ENCODE data around the gene MAVS. TPM values are rescaled to one million over a fixed set of nuclear protein-coding genes. Genes with fewer than 3 reads are reported as not detected.
"Not testable (repeated sequence)": the region's sequence is repeated elsewhere in the genome, so short reads cannot be mapped to it uniquely, and the experiment has no call there.

Gene MAVS
- total RNA-seq, 1 donor from 2014 or later: 21.4 TPM

DNA sequence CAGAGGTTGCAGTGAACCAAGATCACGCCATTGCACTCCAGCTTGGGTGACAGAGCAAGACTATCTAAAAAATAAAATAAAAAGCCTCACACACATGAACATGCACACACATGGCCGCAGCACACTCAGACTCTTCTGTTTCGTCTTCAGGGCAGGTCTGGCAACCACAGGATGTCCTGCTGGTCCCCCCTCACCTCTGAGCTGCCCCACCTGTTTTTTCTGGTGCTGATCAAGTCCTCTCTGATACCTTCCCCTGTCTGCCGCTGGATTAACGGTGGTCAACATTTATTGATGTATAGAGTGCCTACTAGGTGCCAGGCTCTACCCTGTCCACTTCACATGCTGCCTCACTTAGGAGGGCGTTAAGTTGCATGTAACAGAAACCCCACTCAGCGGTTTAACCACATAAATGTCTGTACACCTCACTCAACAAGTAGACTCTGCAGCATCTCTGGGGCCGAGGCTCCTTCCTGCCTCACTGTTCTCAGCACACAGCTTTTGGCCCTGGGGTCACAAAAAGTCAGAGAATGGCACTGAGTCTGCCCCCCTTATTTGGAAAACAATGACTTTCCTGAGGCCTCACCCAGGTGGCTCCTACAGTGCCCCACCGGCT lies 30.8 kb upstream of the MAVS start:
- no peak for DNase-seq

DNA sequence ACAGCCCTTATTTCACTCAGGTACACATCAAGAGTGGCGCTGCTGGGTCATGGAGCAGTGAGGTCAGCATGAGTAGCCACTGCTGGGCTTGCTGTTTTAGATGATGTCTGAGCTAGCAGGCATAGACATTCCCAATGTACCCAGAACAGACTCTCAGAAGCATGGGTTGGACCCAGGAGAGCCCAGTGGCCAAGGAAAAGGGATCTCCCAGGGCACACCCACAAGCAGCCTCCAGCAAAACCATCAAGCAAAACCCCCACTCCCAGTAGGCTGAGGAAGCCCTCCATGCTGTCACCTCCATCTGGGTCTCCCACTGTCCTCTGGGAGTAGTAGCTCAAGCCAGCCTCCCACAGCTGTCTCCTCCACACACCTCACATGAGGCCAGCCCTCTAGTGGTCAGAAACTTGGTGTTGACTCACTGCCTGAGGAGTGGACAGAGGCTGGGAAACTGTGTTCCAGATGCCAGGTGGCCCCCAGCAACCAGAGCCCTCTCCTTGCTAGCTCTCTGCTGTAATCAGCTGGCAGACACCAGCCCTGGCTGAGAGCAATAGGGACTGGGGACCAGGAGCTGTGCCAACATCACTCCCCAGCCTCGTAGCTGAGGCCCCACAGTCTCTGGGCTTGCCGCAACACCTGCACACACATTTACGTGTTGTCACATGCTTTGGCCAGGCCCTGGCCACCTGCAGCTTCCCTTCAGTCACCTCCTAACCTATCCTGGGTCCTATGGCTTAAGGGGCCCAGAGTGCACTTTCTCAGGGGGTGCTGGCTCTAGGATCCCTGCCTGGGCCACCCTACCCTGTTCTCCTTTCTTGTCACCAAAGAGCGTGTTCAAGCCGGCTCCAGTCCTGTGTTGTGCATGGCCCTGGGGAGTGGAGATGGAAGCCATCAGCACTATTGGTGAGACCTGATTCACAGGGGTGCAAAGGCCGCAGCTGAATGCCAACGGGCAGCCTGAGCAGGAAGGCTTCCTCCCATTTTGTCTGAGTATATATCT lies 28.2 kb upstream of the MAVS start:
- peak; percentile 91 for DNase-seq

DNA sequence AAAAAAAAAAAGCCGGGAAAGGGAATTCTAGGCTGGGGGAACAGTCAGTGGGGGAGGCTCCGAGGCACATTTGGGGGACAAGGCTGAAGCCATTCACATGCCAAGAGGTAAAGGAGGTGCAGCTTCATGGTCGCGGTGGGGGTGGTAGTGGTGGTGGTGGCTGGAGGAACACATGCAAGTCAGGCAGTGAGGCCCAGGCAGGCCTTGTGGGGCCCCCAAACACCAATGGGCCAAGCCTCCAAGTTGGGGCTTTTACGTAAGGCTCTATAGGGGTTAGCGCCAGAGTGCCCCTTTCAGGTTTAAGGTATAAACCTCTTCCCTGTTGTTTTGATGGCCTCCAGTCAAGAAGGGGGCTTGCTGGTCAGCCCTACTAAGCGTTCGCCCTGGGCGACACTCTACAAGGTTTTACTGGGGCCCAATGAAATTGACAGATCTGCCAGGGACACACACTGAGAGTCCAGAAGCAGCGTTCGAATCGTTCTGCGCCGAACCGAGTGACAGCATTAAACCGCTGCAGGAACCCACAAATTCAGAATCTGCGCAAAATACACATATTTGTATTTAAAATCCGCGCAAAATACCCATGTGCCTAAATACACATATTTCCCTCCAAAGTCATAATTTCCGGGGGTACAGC lies 27.1 kb upstream of the MAVS start:
- DNase-seq: no peak

GRCh38 chr20:3820048-3820900 lies 26.4 kb upstream of the MAVS start, which contains the start of gene AP5S1:
Gene AP5S1 (plus strand): TSS chr20:3820547. CDS start chr20:3822118, 1,571 bp downstream.
- peak; percentile 98 for DNase-seq

DNA sequence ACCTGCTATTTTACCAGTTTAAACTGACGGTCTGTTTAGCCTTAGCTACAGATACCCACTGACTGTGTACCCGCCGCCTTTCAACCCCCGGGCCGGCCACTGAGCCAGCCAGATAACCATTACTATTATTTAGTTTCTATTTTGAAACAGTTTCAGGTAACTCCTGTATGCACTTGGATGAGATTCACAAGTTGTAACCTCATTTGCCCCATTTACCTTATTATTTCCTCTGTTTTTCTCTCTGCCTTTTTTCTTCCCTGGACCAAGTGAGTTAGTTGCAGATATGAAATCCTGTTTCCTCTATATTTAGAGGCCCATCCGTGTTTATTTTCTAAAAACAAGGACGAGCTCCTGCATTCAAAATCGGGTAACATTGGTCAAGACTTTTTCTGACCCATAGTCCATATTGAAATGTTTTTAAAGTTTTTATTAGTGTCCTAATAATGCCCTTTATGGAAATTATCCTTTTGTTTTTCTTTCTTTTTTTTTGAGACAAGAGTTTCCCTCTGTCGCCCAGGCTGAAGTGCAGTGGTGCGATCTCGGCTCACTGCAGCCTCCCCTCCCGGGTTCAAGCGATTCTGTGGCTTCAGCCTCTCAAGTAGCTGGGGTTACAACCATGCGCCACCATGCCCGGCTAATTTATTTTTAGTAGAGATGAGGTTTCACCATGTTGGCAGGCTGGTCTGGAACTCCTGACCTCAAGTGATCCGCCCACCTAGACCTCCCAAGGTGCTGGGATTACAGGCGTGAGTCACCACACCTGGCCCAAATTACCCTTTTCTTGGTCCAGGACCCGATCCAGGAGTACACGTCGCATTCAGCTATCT lies 25.5 kb upstream of the MAVS start:
- no peak for DNase-seq

- DNase-seq: no peak
These were observed 24.6 kb upstream of the MAVS start for GRCh38 chr20:3821996-3822395.

DNA sequence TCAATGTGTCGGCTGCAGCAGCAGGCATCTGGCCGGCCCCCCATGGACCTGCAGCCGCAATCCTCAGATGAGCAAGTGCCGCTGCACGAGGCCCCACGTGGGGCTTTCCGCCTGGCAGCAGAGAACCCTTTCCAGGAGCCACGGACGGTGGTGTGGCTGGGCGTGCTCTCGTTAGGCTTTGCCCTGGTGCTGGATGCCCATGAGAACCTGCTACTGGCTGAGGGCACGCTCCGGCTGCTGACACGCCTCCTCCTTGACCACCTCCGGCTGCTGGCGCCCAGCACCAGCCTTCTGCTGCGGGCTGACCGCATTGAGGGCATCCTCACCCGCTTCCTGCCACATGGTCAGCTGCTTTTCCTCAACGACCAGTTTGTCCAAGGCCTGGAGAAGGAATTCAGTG lies 22.8 kb upstream of the MAVS start:
- DNase-seq: no peak

- no peak for DNase-seq
These were observed 21.1 kb upstream of the MAVS start for GRCh38 chr20:3825526-3825925.

DNA sequence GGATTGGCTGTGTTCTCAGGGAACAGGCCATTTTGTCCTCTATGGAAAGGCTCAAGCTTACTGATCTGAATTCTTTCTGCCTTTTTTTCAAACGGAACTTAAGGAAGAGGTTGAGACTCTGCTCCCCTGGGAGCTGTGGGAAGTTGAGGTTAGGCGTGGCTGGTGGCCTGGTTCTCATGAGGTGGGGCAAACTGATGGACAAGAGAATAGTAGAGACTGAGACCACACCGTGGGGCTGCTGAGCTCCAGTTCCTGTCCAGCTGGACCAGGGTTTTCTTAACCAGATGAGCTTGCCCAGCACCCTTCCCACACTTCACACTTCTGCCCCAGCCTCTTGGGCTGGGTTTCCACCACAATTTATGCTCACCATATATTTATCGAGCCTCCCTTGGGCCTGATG lies 20.2 kb upstream of the MAVS start:
- no peak for DNase-seq

DNA sequence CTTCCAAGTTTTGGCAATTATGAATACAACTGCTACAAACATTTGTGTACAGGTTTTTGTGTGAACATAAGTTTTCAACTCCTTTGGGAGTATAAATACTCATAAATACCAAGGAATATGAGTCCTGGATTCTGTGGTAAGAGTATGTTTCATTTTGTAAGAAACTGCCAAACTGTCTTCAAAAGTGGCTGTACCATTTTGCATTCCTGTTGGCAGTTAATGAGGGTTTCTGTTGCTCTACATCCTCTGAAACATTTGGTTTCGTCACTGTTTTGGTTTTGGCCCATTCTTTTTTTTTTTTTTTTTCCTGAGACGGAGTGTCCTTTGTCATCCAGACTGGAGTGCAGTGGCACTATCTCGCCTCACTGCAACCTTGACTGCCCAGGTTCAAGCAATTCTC lies 17.8 kb upstream of the MAVS start:
- no peak for DNase-seq

- DNase-seq: not testable (repeated sequence)
These were observed 16.7 kb upstream of the MAVS start for GRCh38 chr20:3829891-3830290.

DNA sequence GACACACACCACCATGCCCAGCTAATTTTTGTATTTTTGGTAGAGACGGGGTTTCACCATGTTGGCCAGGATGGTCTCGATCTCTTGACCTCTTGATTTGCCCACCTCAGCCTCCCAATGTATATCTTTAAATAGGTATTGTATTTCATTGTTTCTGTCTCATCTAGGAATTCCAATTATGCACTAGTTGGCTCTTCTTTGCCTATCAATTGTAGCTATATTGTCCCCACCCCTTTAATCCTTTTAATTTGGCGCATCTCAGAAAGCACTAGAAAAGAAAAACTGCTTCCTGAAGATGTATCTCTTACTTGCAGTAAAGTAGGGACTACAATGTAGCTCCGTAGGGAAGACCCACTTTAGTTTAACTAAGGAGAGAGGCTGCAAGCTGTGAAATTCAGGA lies 10.5 kb upstream of the MAVS start:
- DNase-seq: no peak

DNA sequence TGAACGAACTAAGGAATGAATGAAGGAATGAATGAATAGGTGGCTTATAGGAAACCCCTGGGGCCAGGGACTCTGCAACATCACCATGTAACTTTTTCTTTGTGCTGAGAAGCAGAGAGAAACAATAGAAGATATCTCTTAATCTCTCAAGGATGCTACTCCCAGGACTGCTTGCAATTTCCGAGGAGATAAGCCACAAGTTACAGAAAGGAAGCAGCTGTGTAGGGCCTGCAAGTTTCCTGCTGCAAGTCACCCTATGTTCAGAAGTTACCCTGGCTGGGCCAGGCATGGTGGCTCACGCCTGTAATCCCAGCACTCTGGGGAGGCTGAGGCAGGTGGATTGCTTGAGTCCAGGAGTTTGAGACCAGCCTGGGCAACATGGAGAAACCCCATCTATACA lies 7.3 kb upstream of the MAVS start:
- peak; percentile 50 for DNase-seq

DNA sequence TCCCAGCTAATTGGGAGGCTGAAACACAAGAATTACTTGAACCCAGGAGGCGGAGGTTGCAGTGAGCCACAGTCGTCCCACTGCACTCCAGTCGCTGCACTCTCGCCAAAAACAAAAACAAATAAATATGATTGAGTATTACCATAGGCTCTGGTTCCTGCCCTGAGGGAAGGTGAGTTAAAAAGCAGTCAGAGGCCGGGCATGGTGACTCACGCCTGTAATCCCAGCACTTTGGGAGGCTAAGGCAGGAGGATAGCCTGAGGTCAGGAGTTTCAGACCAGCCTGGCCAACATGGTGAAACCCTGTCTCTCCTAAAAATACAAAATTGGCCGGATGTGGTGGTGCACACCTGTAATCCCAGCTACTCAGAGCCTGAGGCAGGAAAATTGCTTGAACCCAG lies 6.4 kb upstream of the MAVS start:
- DNase-seq: not testable (repeated sequence)

DNA sequence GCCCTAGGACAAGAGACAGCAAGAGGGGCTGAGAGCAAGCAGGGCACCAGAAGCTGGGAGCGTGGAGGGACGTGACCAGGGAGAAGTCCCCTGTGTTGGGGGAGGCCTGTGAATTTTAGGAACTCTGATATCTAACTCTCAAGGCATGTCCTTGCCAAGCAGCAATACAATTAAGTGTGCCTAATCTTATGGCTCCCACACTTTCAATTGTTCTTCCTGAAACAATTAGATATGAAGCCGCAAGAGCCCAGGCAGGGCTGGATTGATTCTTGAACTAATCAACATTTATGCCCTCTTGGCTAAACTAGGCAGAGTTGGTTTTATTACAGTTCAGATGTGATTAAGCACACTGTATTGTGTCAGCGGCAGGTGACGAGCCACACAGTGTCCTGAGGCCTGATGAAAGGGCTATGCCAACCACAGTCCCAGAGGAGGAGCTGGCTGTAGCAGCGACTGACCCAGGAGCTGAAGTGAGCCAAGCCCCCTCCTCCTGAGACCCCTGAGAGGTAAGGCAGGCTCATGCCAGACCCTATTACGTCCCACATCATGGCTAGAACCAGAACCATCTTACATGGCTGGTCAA lies 4.2 kb upstream of the MAVS start:
- no peak for DNase-seq

GRCh38 chr20:3843490-3843889 lies 3.1 kb upstream of the MAVS start:
- DNase-seq: peak; percentile 25

GRCh38 chr20:3843990-3844619 lies 2.5 kb upstream of the MAVS start:
- DNase-seq: not testable (repeated sequence)

DNA sequence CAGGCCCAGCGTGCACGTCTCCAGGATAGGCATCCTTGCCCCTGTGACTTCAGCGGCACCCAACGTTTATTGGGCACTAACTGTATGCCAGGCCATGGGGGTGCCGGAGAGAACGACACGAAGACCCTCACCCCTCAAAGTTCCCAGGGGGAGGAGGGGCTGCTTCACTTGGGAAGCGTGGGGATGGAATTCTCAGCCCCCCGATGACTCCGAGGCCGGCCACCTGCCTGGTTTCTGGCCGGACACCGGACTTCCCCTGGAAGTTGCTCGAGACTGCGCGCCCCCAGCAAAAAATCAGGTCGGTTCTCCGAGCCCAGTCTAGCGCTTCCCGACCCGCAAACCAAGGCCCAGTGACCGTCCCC lies 275 bp upstream of the MAVS start:
- no peak for DNase-seq

- peak; percentile 31 for DNase-seq
These were observed 851 bp downstream of the MAVS start for GRCh38 chr20:3847429-3847940.

DNA sequence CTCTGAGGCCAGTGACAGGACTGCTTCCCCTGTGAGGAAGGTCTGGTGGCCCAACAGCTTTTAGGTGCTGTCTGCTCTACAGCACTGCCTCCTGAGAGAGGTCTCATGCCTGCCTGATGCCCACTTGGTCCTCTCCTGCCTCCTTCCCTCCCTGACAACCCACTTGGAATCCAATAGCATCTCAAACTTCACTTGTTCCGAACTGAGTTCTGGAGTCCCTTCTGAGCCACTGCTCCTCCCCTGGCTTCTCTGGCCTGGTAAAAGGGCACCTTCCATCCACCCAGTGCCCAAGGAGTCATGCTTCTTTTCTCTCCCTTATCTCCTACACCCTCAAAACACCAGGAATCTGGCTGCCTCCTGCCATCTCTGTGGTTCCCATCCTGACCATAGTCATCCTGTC lies 1.9 kb downstream of the MAVS start:
- DNase-seq: no peak
